IMR-90 (cell line): ENCODE data around the gene RFPL2. TPM values are rescaled to one million over a fixed set of nuclear protein-coding genes. Genes with fewer than 3 reads are reported as not detected.

Experiments
- ATAC-seq: fragments of 200-7000 bp; cut with Tn5 transposase; 2 replicates; pipeline ENCODE4 v1.9.1; 2020; ENCODE audit warnings: low read depth, mild to moderate bottlenecking, moderate library complexity
- BruUV-seq: library from RNA; stranded (reverse); fragments of 400-500 nt; replicated peaks from 2 replicates; lab custom pipeline; 2021; lab: Mats Ljungman, UMichigan
- CTCF ChIA-PET: fragments of 300-600 bp; formaldehyde crosslinking; extraction: SDS; loops from one replicate; lab custom pipeline; 2021; ENCODE audit warnings: antibody characterized with exemption; lab: Yijun Ruan, JAX
- POLR2A ChIA-PET: fragments of 300-600 bp; sonication (Branson Sonifier 250); formaldehyde crosslinking; loops from one replicate; lab custom pipeline; 2022; ENCODE audit warnings: antibody characterized with exemption; ENCODE audit not compliant: unreplicated experiment; lab: Charles Lee
- DNase-seq: peaks from one replicate; pipeline ENCODE4 v3.0.0; 2013
- H2AFZ ChIP-seq: replicated peaks from 2 replicates; pipeline ENCODE3; 2013; ENCODE audit warnings: low read length, mild to moderate bottlenecking; ENCODE audit not compliant: poor library complexity
- H2AK5ac ChIP-seq: 2 replicates; pipeline ENCODE4 v1.6.1; 2013; ENCODE audit warnings: low read depth, low read length, inconsistent platforms
- H2AK9ac ChIP-seq: replicated peaks from 2 replicates; pipeline ENCODE3; 2013; ENCODE audit warnings: mild to moderate bottlenecking, low read depth, low read length, moderate library complexity; ENCODE audit not compliant: poor library complexity
- H2BK120ac ChIP-seq: 2 replicates; pipeline ENCODE4 v1.6.1; 2013; ENCODE audit warnings: low read depth, low read length, inconsistent platforms
- H2BK15ac ChIP-seq: 3 replicates; pipeline ENCODE4 v1.6.1; 2013; ENCODE audit warnings: low read depth, low read length, inconsistent platforms
- H2BK20ac ChIP-seq: 2 replicates; pipeline ENCODE4 v1.6.1; 2013; ENCODE audit warnings: low read depth, mild to moderate bottlenecking, inconsistent platforms, low read length, moderate library complexity
- H2BK5ac ChIP-seq: 2 replicates; pipeline ENCODE4 v1.6.1; 2013; ENCODE audit warnings: mild to moderate bottlenecking, low read depth, low read length, inconsistent platforms; ENCODE audit not compliant: poor library complexity, severe bottlenecking
- H3K14ac ChIP-seq: replicated peaks from 2 replicates; pipeline ENCODE4 v1.6.1; 2013; ENCODE audit warnings: low read depth, low read length, inconsistent platforms
- H3K18ac ChIP-seq: 2 replicates; pipeline ENCODE4 v1.6.1; 2013; ENCODE audit warnings: low read depth, low read length, control low read depth
- H3K23ac ChIP-seq: 2 replicates; pipeline ENCODE4 v1.6.1; 2013; ENCODE audit warnings: low read depth, low read length, inconsistent platforms
- H3K27ac ChIP-seq: 2 replicates; pipeline ENCODE4 v1.5.1; 2013; ENCODE audit warnings: mild to moderate bottlenecking, control low read depth, low read length; ENCODE audit not compliant: insufficient read depth
- H3K27me3 ChIP-seq: 2 replicates; pipeline ENCODE4 v1.6.1; 2013; ENCODE audit warnings: low read length; ENCODE audit not compliant: control insufficient read depth, insufficient read depth
- H3K36me3 ChIP-seq: 2 replicates; pipeline ENCODE4 v1.6.1; 2013; ENCODE audit warnings: low read length, mixed read lengths; ENCODE audit not compliant: control insufficient read depth, insufficient read depth
- H3K4ac ChIP-seq: 2 replicates; pipeline ENCODE4 v1.6.1; 2013; ENCODE audit warnings: low read depth, low read length, inconsistent platforms
- H3K4me1 ChIP-seq: 2 replicates; pipeline ENCODE4 v1.6.1; 2013; ENCODE audit warnings: low read length, mixed read lengths; ENCODE audit not compliant: control insufficient read depth, insufficient read depth
- H3K4me2 ChIP-seq: 2 replicates; pipeline ENCODE4 v1.6.1; 2013; ENCODE audit warnings: low read depth, mild to moderate bottlenecking, control low read depth, low read length, moderate library complexity
- H3K4me3 ChIP-seq: 2 replicates; pipeline ENCODE4 v1.5.1; 2013; ENCODE audit warnings: low read depth, mild to moderate bottlenecking, control low read depth, low read length, moderate library complexity; ENCODE audit not compliant: insufficient read depth
- H3K56ac ChIP-seq: 2 replicates; pipeline ENCODE4 v1.6.1; 2013; ENCODE audit warnings: low read length, inconsistent platforms; ENCODE audit not compliant: insufficient read depth; ENCODE audit errors: extremely low read depth
- H3K79me1 ChIP-seq, 2 experiments: 2 replicates each; pipeline ENCODE4 v1.6.1; 2013; ENCODE audit warnings: low read length in 2 of 2, inconsistent platforms in 1 of 2, low read depth in 1 of 2
- H3K9ac ChIP-seq: 2 replicates; pipeline ENCODE4 v1.6.1; 2013; ENCODE audit warnings: low read depth, low read length, control low read depth
- H3K9me1 ChIP-seq: 2 replicates; pipeline ENCODE4 v1.6.1; 2013; ENCODE audit warnings: low read length, inconsistent platforms; ENCODE audit not compliant: insufficient read depth
- H3K9me3 ChIP-seq: 2 replicates; pipeline ENCODE4 v1.6.1; 2013; ENCODE audit warnings: low read length; ENCODE audit not compliant: control insufficient read depth, insufficient read depth
- H4K20me1 ChIP-seq: 2 replicates; pipeline ENCODE4 v1.6.1; 2013; ENCODE audit warnings: low read length, inconsistent platforms; ENCODE audit not compliant: insufficient read depth
- H4K5ac ChIP-seq: 2 replicates; pipeline ENCODE4 v1.6.1; 2013; ENCODE audit warnings: mild to moderate bottlenecking, low read depth, low read length, control low read depth
- H4K8ac ChIP-seq, 2 experiments: 2 replicates each; pipeline ENCODE4 v1.6.1; 2013; ENCODE audit warnings: low read depth in 2 of 2, low read length in 2 of 2, control low read depth in 1 of 2, inconsistent platforms in 1 of 2
- H4K91ac ChIP-seq: 2 replicates; pipeline ENCODE4 v1.6.1; 2013; ENCODE audit warnings: low read depth, low read length, inconsistent platforms; ENCODE audit not compliant: insufficient read depth
- BHLHE40 ChIP-seq: fragments of 150-350 bp; IDR thresholded peaks from 2 replicates; pipeline ENCODE4 v1.6.1; 2016; ENCODE audit warnings: mild to moderate bottlenecking, low read depth, low read length
- CEBPB ChIP-seq: IDR thresholded peaks from 2 replicates; pipeline ENCODE4 v1.6.1; 2012; ENCODE audit warnings: low read depth, low read length, improper control_type of control experiment
- CHD1 ChIP-seq: IDR thresholded peaks from 2 replicates; pipeline ENCODE4 v1.6.1; 2012; ENCODE audit warnings: low read depth, low read length, improper control_type of control experiment
- FOS ChIP-seq: fragments of 150-350 bp; IDR thresholded peaks from 2 replicates; pipeline ENCODE4 v1.6.1; 2016; ENCODE audit warnings: low read depth, low read length
- MAFK ChIP-seq: IDR thresholded peaks from 2 replicates; pipeline ENCODE4 v1.6.1; 2012; ENCODE audit warnings: low read depth, low read length, improper control_type of control experiment
- MAZ ChIP-seq: IDR thresholded peaks from 2 replicates; pipeline ENCODE4 v1.6.1; 2012; ENCODE audit warnings: low read depth, mild to moderate bottlenecking, low read length, improper control_type of control experiment, moderate library complexity, borderline replicate concordance
- MXI1 ChIP-seq: IDR thresholded peaks from 2 replicates; pipeline ENCODE4 v1.6.1; 2012; ENCODE audit warnings: low read depth, mild to moderate bottlenecking, low read length, moderate library complexity, borderline replicate concordance
- NFE2L2 ChIP-seq: fragments of 150-350 bp; IDR thresholded peaks from 2 replicates; pipeline ENCODE4 v1.6.1; 2016; ENCODE audit warnings: low read depth, mild to moderate bottlenecking, low read length
- POLR2A ChIP-seq: IDR thresholded peaks from 2 replicates; pipeline ENCODE4 v1.6.1; 2012; ENCODE audit warnings: mild to moderate bottlenecking, low read depth, low read length
- RAD21 ChIP-seq: IDR thresholded peaks from 2 replicates; pipeline ENCODE4 v1.6.1; 2012; ENCODE audit warnings: low read length, improper control_type of control experiment
- RCOR1 ChIP-seq: IDR thresholded peaks from 2 replicates; pipeline ENCODE4 v1.6.1; 2012; ENCODE audit warnings: mild to moderate bottlenecking, low read length, improper control_type of control experiment; ENCODE audit not compliant: insufficient replicate concordance
- RFX5 ChIP-seq: IDR thresholded peaks from 2 replicates; pipeline ENCODE4 v1.8.0; 2012; ENCODE audit warnings: low read depth, mild to moderate bottlenecking, low read length, moderate library complexity
- SMC3 ChIP-seq: fragments of 150-350 bp; IDR thresholded peaks from 2 replicates; pipeline ENCODE4 v1.6.1; 2016; ENCODE audit warnings: low read depth, mild to moderate bottlenecking, antibody characterized with exemption, low read length, moderate library complexity
- USF2 ChIP-seq: fragments of 150-350 bp; IDR thresholded peaks from 2 replicates; pipeline ENCODE4 v1.6.1; 2017; ENCODE audit warnings: mild to moderate bottlenecking, antibody characterized with exemption, low read length, low read depth
- WGBS, 2 experiments: methylation state at CpG; one replicate each; pipeline versions ENCODE4 v1.1.5 to v1.1.7; 2013; ENCODE audit warnings: missing lambda C conversion rate in 2 of 2; ENCODE audit not compliant: insufficient read length in 1 of 2; ENCODE audit errors: extremely low coverage in 2 of 2; 5-methylcytosine and 5-hydroxymethylcytosine counted together
- dilution Hi-C: fragments of 300-500 bp; cut with HindIII; formaldehyde crosslinking; loops from one replicate; pipeline ENCODE4 v1.14.3; 2018; ENCODE audit warnings: low sequenced_read_pairs; ENCODE audit not compliant: unreplicated experiment
- in situ Hi-C: fragments of 300-500 bp; cut with MboI; formaldehyde crosslinking; loops from 3 replicates; pipeline ENCODE4 v1.14.3; 2019; ENCODE audit warnings: low sequenced_read_pairs, inconsistent platforms, mixed read lengths
- intact Hi-C: fragments of 100-400 bp; cut with micrococcal nuclease; formaldehyde crosslinking; loops from 2 replicates; pipeline ENCODE4 v1.10.0; 2022
- polyA plus RNA-seq, 3 experiments: library from polyadenylated mRNA; depleted of rRNA; stranded (reverse); fragments of >200 nt; gene quantifications; 2 replicates each; pipeline ENCODE4 v1.2.3, GENCODE V29; 2012; ENCODE audit warnings: low replicate concordance in 1 of 3
- total RNA-seq: library from RNA; depleted of rRNA; stranded (reverse); fragments of >200 nt; gene quantifications from 2 replicates; pipeline ENCODE4 v1.2.3, GENCODE V29; 2012
- TF ChIP-seq, protein P1 (sequence below): fragments of 150-350 bp; IDR thresholded peaks from 2 replicates; pipeline ENCODE4 v1.6.1; 2016; ENCODE audit warnings: low read depth, mild to moderate bottlenecking, low read length, moderate library complexity, borderline replicate concordance
- TF ChIP-seq, protein P2 (sequence below): conservative IDR thresholded peaks from 2 replicates; pipeline ENCODE4 v1.5.1; 2012; ENCODE audit warnings: mild to moderate bottlenecking, low read depth, low read length, improper control_type of control experiment

The RFPL2 gene
- total and polyA plus RNA-seq, 2 of the 4 experiments (the other 2 are of a cell fraction), result not detected

DNA sequence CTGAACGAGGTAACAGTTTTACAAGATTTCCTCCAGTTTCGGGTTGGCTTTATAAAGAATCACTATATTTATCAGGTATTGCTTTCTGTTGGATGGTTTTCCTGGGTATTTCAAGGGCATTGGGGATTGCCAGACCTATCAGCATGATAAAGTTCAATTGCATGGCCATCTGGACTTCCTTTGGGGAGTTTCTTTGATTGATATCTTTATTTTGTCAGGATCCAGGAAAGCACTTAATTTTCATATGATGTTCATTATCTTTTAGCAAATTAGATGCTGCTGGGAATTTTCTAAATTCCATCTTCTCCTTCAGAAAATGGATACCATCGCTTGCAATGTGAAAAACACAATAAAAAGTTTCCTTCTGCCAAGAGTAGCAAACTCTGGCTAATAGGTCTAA is 21.2 kb downstream of the RFPL2 start:
- Histone ChIP-seq H3K56ac (no peak overlapping the region), H3K9me3 (no peaks in the 10 kb centered on the region), H2BK5ac (no peak overlapping the region), H3K4me1 (no peaks in the 10 kb centered on the region), H3K4me2 (no peak overlapping the region), H3K9me1 (no peaks in the 10 kb centered on the region), H4K20me1 (no peaks in the 10 kb centered on the region), H2AK5ac (no peak overlapping the region), H3K36me3 (no peaks in the 10 kb centered on the region), H2AFZ (no peak overlapping the region), H3K27ac (no peak overlapping the region), H3K4me3 (no peak overlapping the region), H3K9ac (no peak overlapping the region), H2AK9ac (no peak overlapping the region), H3K79me1 (no peaks in the 10 kb centered on the region), H4K91ac (no peak overlapping the region), H4K8ac (no peak overlapping the region), H3K4ac (no peak overlapping the region), H2BK15ac (no peak overlapping the region), H3K27me3 (no peaks in the 10 kb centered on the region), H3K14ac (no peak overlapping the region), H2BK20ac (no peak overlapping the region), H2BK120ac (no peak overlapping the region), H3K23ac (no peak overlapping the region), H3K18ac (no peak overlapping the region), H4K5ac (no peak overlapping the region)
- BruUV-seq, result no TSS peak
- no CpG with 5 or more reads among the region's 3 CpGs for WGBS, 2 experiments
- intact Hi-C loops (no loop called here), dilution Hi-C loops (no loop called here), in situ Hi-C loops (no loop called here)
- ChIA-PET CTCF (no interaction called here), POLR2A (no interaction called here)
- no peak for ATAC-seq
- DNase-seq, result no peak
- no peak for TF ChIP-seq CHD1
- no peak for TF ChIP-seq RAD21
- TF ChIP-seq MAFK, result no peak
- TF ChIP-seq RCOR1, result no peak
- TF ChIP-seq USF2, result no peak
- TF ChIP-seq POLR2A, result no peak
- TF ChIP-seq RFX5, result no peak
- no peak for TF ChIP-seq MXI1
- TF ChIP-seq SMC3, result no peak
- no peak for TF ChIP-seq FOS
- TF ChIP-seq, protein P1, sequence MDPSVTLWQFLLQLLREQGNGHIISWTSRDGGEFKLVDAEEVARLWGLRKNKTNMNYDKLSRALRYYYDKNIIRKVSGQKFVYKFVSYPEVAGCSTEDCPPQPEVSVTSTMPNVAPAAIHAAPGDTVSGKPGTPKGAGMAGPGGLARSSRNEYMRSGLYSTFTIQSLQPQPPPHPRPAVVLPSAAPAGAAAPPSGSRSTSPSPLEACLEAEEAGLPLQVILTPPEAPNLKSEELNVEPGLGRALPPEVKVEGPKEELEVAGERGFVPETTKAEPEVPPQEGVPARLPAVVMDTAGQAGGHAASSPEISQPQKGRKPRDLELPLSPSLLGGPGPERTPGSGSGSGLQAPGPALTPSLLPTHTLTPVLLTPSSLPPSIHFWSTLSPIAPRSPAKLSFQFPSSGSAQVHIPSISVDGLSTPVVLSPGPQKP, result no peak
- no peak for TF ChIP-seq NFE2L2
- no peak for TF ChIP-seq MAZ
- TF ChIP-seq, protein P2, sequence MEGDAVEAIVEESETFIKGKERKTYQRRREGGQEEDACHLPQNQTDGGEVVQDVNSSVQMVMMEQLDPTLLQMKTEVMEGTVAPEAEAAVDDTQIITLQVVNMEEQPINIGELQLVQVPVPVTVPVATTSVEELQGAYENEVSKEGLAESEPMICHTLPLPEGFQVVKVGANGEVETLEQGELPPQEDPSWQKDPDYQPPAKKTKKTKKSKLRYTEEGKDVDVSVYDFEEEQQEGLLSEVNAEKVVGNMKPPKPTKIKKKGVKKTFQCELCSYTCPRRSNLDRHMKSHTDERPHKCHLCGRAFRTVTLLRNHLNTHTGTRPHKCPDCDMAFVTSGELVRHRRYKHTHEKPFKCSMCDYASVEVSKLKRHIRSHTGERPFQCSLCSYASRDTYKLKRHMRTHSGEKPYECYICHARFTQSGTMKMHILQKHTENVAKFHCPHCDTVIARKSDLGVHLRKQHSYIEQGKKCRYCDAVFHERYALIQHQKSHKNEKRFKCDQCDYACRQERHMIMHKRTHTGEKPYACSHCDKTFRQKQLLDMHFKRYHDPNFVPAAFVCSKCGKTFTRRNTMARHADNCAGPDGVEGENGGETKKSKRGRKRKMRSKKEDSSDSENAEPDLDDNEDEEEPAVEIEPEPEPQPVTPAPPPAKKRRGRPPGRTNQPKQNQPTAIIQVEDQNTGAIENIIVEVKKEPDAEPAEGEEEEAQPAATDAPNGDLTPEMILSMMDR, result no peak
- TF ChIP-seq BHLHE40, result no peak
- TF ChIP-seq CEBPB, result no peak
